NAMALWA (cell line): Measurements from ENCODE around the gene RC3H1.

ENCODE experiments used
- DNase-seq: peaks from one replicate; pipeline ENCODE4 v3.0.0-alpha.2; 2015; ENCODE audit warnings: low spot score

RC3H1 gene

GRCh38 chr1:173886746-173887611, 135.2 kb downstream of the RC3H1 start:
- no peak for DNase-seq

GRCh38 chr1:173884701-173885100, 137.5 kb downstream of the RC3H1 start:
- no peak for DNase-seq
